Activated naive CD8-positive, alpha-beta T cell (primary cell): ENCODE data around the gene RSL24D1.
"Not testable (repeated sequence)": the region's sequence is repeated elsewhere in the genome, so short reads cannot be mapped to it uniquely, and the experiment has no call there.

Experiments
- H3K27ac Mint-ChIP-seq: one replicate; pipeline ENCODE4 v1.8.0; 2021; ENCODE audit warnings: mixed read lengths
- H3K27me3 Mint-ChIP-seq: one replicate; pipeline ENCODE4 v1.8.0; 2021; ENCODE audit warnings: mixed read lengths
- H3K36me3 Mint-ChIP-seq: one replicate; pipeline ENCODE4 v1.8.0; 2021; ENCODE audit warnings: mixed read lengths
- H3K4me1 Mint-ChIP-seq: one replicate; pipeline ENCODE4 v1.8.0; 2021; ENCODE audit warnings: low read depth, mixed read lengths
- H3K4me3 Mint-ChIP-seq: one replicate; pipeline ENCODE4 v1.8.0; 2021; ENCODE audit warnings: mild to moderate bottlenecking, mixed read lengths
- H3K9me3 Mint-ChIP-seq: one replicate; pipeline ENCODE4 v1.8.0; 2021; ENCODE audit warnings: low read depth, mixed read lengths

RSL24D1 gene

DNA sequence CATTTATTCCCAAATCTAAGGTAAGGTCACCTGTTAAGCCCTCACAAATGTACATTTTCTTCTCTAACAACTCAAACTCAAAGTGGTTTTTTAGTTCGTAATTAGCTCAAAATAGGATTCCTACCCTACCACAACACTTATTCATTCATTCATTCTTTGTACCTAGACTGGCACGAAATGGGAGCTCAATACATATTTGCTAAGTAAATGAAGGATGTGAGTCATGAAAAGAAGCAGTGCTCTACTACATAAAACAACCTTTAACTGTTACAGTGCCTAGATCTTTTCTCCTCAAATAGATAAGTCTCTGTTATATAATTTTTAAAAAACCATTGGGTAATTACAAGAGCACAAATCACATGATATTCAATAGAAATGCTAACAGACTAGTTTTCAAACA, 13.1 kb downstream of the RSL24D1 start:
- peaks cover 31% of the 10 kb centered on the region for H3K4me1 Mint-ChIP-seq
- H3K27me3 Mint-ChIP-seq = no peaks in the 10 kb centered on the region
- peaks cover 18% of the 10 kb centered on the region for H3K36me3 Mint-ChIP-seq
- no peak overlapping the region for H3K4me3 Mint-ChIP-seq
- H3K9me3 Mint-ChIP-seq = no peaks in the 10 kb centered on the region
- H3K27ac Mint-ChIP-seq = no peak overlapping the region

- Mint-ChIP-seq H3K27me3 (no peaks in the 10 kb centered on the region), H3K4me3 (no peak overlapping the region), H3K4me1 (no peaks in the 10 kb centered on the region), H3K9me3 (no peaks in the 10 kb centered on the region), H3K27ac (peak overlapping the region; percentile 8), H3K36me3 (peaks cover 8% of the 10 kb centered on the region)
Measured at GRCh38 chr15:55179141-55179540, 17.6 kb downstream of the RSL24D1 start.

- H3K9me3 Mint-ChIP-seq = no peaks in the 10 kb centered on the region
- H3K36me3 Mint-ChIP-seq = no peaks in the 10 kb centered on the region
- no peak overlapping the region for H3K4me3 Mint-ChIP-seq
Measured at GRCh38 chr15:55170361-55170760, 26.4 kb downstream of the RSL24D1 start.

GRCh38 chr15:55168350-55168974, 28.3 kb downstream of the RSL24D1 start:
- H3K27ac Mint-ChIP-seq = no peak overlapping the region
- H3K4me1 Mint-ChIP-seq = no peaks in the 10 kb centered on the region
- H3K9me3 Mint-ChIP-seq = no peaks in the 10 kb centered on the region
- H3K4me3 Mint-ChIP-seq = no peak overlapping the region
- H3K36me3 Mint-ChIP-seq = no peaks in the 10 kb centered on the region
- no peaks in the 10 kb centered on the region for H3K27me3 Mint-ChIP-seq

More at GRCh38 chr15:55170361-55170760, 26.4 kb downstream of the RSL24D1 start:
- no peak overlapping the region for H3K27ac Mint-ChIP-seq
- H3K4me1 Mint-ChIP-seq = no peaks in the 10 kb centered on the region
- H3K27me3 Mint-ChIP-seq = no peaks in the 10 kb centered on the region

DNA sequence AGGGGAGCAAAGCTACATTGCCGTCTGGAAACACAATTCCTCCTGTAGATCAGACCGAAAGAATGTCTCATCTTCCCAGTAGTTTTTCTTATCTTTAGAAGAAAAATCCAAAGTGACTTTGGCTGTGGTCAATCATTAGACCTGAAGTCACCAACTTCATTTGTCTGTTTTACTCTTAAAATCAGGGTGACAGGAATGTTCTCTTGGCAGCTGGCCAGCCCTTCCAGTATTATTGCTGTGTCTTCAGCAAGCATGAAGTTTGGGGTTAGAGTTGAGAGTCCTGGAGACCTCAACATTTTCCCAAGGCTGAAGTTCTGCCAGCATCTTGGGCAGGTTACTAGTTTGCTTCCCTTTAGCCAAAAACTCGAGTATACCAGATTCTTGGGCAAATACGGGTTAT, 32.5 kb downstream of the RSL24D1 start:
- Mint-ChIP-seq H3K27me3 (no peaks in the 10 kb centered on the region), H3K4me3 (no peak overlapping the region)

DNA sequence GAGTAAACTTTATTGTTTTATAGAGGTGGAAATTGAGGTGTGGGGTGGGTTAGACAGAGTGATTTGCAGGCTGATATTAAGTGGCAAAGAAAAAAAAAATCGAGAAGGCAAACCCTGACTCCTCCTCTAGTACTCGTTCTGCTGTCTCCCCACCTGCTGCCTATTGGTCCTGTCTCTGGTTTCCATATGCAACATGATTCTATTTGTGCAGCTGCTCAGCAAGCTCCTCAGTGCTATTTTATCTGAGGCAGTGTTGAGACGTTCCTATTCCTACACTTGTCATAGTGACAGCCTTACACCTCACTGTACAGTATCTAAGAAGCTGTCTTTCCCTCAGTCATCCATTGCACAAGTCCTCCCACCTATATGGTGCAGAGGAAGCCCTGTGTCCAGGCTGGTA, 45.1 kb downstream of the RSL24D1 start:
- peaks cover under 1% of the 10 kb centered on the region for H3K27me3 Mint-ChIP-seq
- no peak overlapping the region for H3K4me3 Mint-ChIP-seq
- H3K4me1 Mint-ChIP-seq = no peaks in the 10 kb centered on the region
- no peak overlapping the region for H3K27ac Mint-ChIP-seq
- peaks cover 9% of the 10 kb centered on the region for H3K36me3 Mint-ChIP-seq
- no peaks in the 10 kb centered on the region for H3K9me3 Mint-ChIP-seq

More for the DNA sequence above, 32.5 kb downstream of the RSL24D1 start:
- Mint-ChIP-seq H3K4me1 (no peaks in the 10 kb centered on the region), H3K27ac (no peak overlapping the region), H3K9me3 (no peaks in the 10 kb centered on the region), H3K36me3 (no peaks in the 10 kb centered on the region)

GRCh38 chr15:55143132-55143531, 53.6 kb downstream of the RSL24D1 start:
- not testable (repeated sequence) for H3K9me3 Mint-ChIP-seq, H3K4me1 Mint-ChIP-seq, H3K27me3 Mint-ChIP-seq, H3K27ac Mint-ChIP-seq, H3K4me3 Mint-ChIP-seq
- H3K36me3 Mint-ChIP-seq = peaks cover 24% of the 10 kb centered on the region

DNA sequence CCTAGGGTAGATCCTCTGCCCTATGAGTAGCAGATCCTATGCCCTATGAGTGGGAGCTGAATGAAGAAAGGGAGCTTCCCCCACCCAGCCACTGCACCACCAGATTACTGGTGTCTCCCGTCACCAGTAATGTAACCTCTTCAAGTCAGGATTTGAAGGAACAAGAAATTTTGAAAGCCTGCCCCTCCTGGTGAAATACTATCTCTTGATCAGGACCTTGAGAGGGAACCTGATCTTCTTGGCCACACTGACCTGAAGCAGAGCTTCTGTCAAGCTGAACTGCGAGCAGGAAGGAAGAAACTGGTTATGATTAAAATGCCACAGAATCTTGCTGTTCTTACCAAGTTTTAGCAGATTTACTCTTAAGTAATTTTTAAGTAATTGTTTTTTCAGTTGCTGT, 62.8 kb downstream of the RSL24D1 start:
- Mint-ChIP-seq H3K4me3 (no peak overlapping the region), H3K9me3 (peaks cover 21% of the 10 kb centered on the region), H3K27ac (no peak overlapping the region), H3K27me3 (peaks cover 3% of the 10 kb centered on the region), H3K4me1 (no peaks in the 10 kb centered on the region), H3K36me3 (peaks cover 5% of the 10 kb centered on the region)

DNA sequence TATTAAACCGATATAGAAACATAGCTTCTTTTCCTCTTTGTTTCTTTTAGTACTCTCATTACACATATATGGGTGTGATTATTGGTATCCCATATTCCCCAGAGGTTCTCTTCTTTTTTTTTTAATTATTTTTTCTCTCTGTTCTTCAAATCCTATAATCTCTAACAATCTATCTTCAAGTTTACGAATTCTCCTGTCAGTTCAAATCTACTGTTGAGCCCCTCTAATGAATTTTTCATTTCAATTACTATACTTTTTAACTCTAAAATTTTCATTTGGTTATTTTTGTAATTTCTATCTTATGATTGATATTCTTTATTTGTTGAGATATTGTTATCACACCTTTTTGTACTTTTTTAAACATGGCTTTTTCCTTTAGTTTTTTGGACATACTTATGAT, 64.1 kb downstream of the RSL24D1 start:
- Mint-ChIP-seq H3K36me3 (peaks cover 5% of the 10 kb centered on the region), H3K4me1 (no peaks in the 10 kb centered on the region), H3K4me3 (no peak overlapping the region), H3K27ac (no peak overlapping the region), H3K27me3 (peaks cover 2% of the 10 kb centered on the region), H3K9me3 (peaks cover 21% of the 10 kb centered on the region)
